Progenitor cell of endocrine pancreas (in vitro differentiated cells): ENCODE results near the gene ZNF33A. TPM values are rescaled to one million over a fixed set of nuclear protein-coding genes. Genes with fewer than 3 reads are reported as not detected.
"Not testable (repeated sequence)": the region's sequence is repeated elsewhere in the genome, so short reads cannot be mapped to it uniquely, and the experiment has no call there.

ENCODE experiments used
- DNase-seq: peaks from one replicate; pipeline ENCODE4 v3.0.0; 2021; ENCODE audit warnings: low spot score; ENCODE audit not compliant: unreplicated experiment
- H3K27ac Mint-ChIP-seq: 2 replicates; pipeline ENCODE4 v1.8.0; 2021; ENCODE audit warnings: mild to moderate bottlenecking, moderate library complexity, mixed read lengths
- H3K27me3 Mint-ChIP-seq: 2 replicates; pipeline ENCODE4 v1.8.0; 2021; ENCODE audit warnings: mixed read lengths
- H3K36me3 Mint-ChIP-seq: 2 replicates; pipeline ENCODE4 v1.8.0; 2022; ENCODE audit warnings: mixed read lengths; ENCODE audit not compliant: insufficient read depth
- H3K4me1 Mint-ChIP-seq: 2 replicates; pipeline ENCODE4 v1.8.0; 2021; ENCODE audit warnings: low read depth, mixed read lengths
- H3K4me3 Mint-ChIP-seq: 2 replicates; pipeline ENCODE4 v1.8.0; 2021; ENCODE audit warnings: low read depth, mild to moderate bottlenecking, moderate library complexity, mixed read lengths
- H3K9me3 Mint-ChIP-seq: 2 replicates; pipeline ENCODE4 v1.8.0; 2021; ENCODE audit warnings: low read depth, mixed read lengths
- CTCF ChIP-seq: fragments of 200-600 bp; sonication (generic); IDR thresholded peaks from one replicate; pipeline ENCODE4 v1.5.0; 2021; ENCODE audit warnings: antibody characterized with exemption, mild to moderate bottlenecking; ENCODE audit not compliant: unreplicated experiment
- total RNA-seq: library from RNA; stranded (reverse); gene quantifications from 2 replicates; pipeline ENCODE4 v1.2.1, GENCODE V29; 2021

Gene ZNF33A
- total RNA-seq, 1 donor from 2014 or later = 54.8 TPM

GRCh38 chr10:38070501-38070900 lies 60.0 kb downstream of the ZNF33A start:
- Mint-ChIP-seq H3K9me3 (peaks cover 43% of the 10 kb centered on the region), H3K27ac (no peak overlapping the region), H3K4me1 (no peaks in the 10 kb centered on the region), H3K4me3 (no peak overlapping the region), H3K36me3 (peaks cover 2% of the 10 kb centered on the region), H3K27me3 (no peaks in the 10 kb centered on the region)
- no peak for DNase-seq
- no peak for TF ChIP-seq CTCF

- Mint-ChIP-seq H3K4me3 (no peak overlapping the region), H3K27ac (peak overlapping the region; percentile 14), H3K9me3 (peaks cover 54% of the 10 kb centered on the region), H3K27me3 (no peaks in the 10 kb centered on the region), H3K4me1 (no peaks in the 10 kb centered on the region), H3K36me3 (peaks cover 2% of the 10 kb centered on the region)
- DNase-seq = no peak
- TF ChIP-seq CTCF = no peak
These were observed 62.1 kb downstream of the ZNF33A start for GRCh38 chr10:38072552-38072951.

- H3K27ac Mint-ChIP-seq = no peak overlapping the region
- DNase-seq = no peak
- H3K36me3 Mint-ChIP-seq = peaks cover 2% of the 10 kb centered on the region
- no peaks in the 10 kb centered on the region for H3K27me3 Mint-ChIP-seq
- H3K9me3 Mint-ChIP-seq = peaks cover 58% of the 10 kb centered on the region
- no peak overlapping the region for H3K4me3 Mint-ChIP-seq
- no peak for TF ChIP-seq CTCF
- H3K4me1 Mint-ChIP-seq = no peaks in the 10 kb centered on the region
These were observed 66.2 kb downstream of the ZNF33A start for GRCh38 chr10:38076687-38077086.

- Mint-ChIP-seq H3K27ac (peak overlapping the region; percentile 60), H3K4me3 (peak overlapping the region; percentile 79), H3K9me3 (peaks cover 15% of the 10 kb centered on the region), H3K36me3 (peaks cover 32% of the 10 kb centered on the region)
- not testable (repeated sequence) for H3K4me1 Mint-ChIP-seq, DNase-seq, H3K27me3 Mint-ChIP-seq
These were observed 82.8 kb downstream of the ZNF33A start for GRCh38 chr10:38093318-38093717.

- H3K36me3 Mint-ChIP-seq = peaks cover 37% of the 10 kb centered on the region
- no peak for TF ChIP-seq CTCF
- DNase-seq = no peak
- H3K9me3 Mint-ChIP-seq = peaks cover 20% of the 10 kb centered on the region
- peaks cover 8% of the 10 kb centered on the region for H3K4me1 Mint-ChIP-seq
- no peaks in the 10 kb centered on the region for H3K27me3 Mint-ChIP-seq
- peak overlapping the region; percentile 79 for H3K4me3 Mint-ChIP-seq
- H3K27ac Mint-ChIP-seq = peak overlapping the region; percentile 96
These were observed 83.3 kb downstream of the ZNF33A start for GRCh38 chr10:38093816-38094157.

GRCh38 chr10:38094158-38094926 lies 83.9 kb downstream of the ZNF33A start, which contains the start of gene ZNF37A:
Gene ZNF37A (plus strand): TSS chr10:38094337. CDS start chr10:38096618, 2,281 bp downstream.
- DNase-seq = peak; percentile 65
- Mint-ChIP-seq H3K9me3 (peaks cover 25% of the 10 kb centered on the region), H3K4me1 (peaks cover 8% of the 10 kb centered on the region), H3K27me3 (no peaks in the 10 kb centered on the region), H3K36me3 (peaks cover 43% of the 10 kb centered on the region), H3K27ac (peak within 1 kb of the TSS; percentile 96), H3K4me3 (peak within 1 kb of the TSS; percentile 79)
- no peak for TF ChIP-seq CTCF
